GM19463 (cell line): Measurements from ENCODE around the gene S100A10.

Source experiments
- ATAC-seq: cut with Tn5 transposase; IDR thresholded peaks from one replicate; pipeline ENCODE4 v1.9.1; 2021; ENCODE audit warnings: mild to moderate bottlenecking, moderate library complexity; ENCODE audit not compliant: unreplicated experiment

Gene S100A10

GRCh38 chr1:151993734-151994496 lies at the start of gene S100A10:
Gene S100A10, minus strand, starts transcription at chr1:151993859. Its CDS starts 7,629 bp downstream, at chr1:151986230.
- ATAC-seq = no peak

- no peak for ATAC-seq
These were observed 48.4 kb upstream of the S100A10 start for GRCh38 chr1:152042030-152042429.

DNA sequence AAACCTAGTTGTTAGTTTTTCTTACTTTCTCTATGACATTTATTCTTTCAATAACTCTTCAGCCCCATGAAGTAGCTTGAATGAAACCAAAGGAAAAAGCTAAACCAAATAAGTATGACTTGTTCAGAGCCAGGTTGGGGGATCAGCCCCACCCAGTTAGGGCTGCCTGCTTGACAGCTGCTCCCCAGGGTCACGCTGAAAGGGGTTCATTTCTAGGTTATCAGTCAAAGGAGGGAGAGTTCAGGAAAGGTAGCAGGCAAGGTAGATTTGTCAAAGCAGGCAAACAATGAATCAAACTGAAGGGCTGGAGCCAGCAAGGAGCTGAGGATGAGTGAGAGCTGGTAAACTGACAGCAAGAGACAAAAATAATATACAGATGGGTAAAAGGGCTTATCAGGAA lies 46.2 kb upstream of the S100A10 start:
- no peak for ATAC-seq

GRCh38 chr1:152039461-152039860 lies 45.8 kb upstream of the S100A10 start:
- no peak for ATAC-seq

GRCh38 chr1:152038871-152039270 lies 45.2 kb upstream of the S100A10 start:
- ATAC-seq = no peak

DNA sequence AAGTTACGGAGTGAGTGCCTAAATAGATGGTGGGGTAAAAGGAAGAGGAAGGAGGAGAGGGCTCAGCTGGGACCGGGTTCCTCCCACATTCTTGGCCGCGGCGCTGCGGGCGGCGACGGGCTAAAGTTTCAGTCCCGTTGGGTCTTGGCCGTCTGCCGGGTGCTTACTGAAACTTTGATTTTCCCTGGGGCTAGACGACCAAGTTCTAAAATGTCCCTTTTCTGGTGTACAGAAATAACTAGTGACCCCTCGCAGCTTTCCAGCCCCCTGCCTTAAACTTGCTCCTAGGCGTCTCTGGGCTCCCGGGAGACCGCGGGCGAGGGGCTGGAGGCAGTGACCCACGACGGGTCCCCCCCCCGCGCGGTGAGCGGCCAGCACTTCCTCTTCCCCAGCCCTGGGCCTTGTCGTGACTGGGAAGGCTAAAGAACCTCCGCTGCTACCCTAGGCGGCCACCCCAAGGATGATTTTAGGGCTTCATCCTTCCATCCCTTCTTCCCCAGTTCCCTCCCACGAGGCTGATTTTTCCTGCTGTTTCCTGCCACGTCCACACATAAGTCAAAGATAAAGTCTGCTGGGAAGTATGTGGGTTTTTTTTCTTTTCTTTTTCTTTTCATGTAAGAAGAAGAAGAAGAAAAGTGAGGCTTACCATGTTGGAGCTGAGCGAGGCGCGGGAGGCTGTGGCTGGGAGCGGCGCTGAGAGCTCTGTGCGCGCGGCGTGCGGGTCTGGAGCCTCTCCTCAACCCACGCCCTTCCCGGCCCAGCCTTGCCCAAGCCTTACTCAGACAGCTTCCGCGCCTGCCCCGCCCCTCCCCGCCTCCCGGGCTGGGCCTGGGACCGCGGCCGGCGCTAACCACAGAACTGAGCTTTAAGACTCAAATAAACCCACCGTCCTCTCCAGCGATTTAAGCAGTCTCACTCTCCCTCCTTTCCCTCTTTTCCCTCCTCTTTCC lies 42.9 kb upstream of the S100A10 start, which contains the start of gene S100A11:
Gene S100A11 (minus strand): TSS at position 738 of the 950 bp plus-strand sequence. CDS start 89 bp downstream, at position 649.
- peak; percentile 75 for ATAC-seq

DNA sequence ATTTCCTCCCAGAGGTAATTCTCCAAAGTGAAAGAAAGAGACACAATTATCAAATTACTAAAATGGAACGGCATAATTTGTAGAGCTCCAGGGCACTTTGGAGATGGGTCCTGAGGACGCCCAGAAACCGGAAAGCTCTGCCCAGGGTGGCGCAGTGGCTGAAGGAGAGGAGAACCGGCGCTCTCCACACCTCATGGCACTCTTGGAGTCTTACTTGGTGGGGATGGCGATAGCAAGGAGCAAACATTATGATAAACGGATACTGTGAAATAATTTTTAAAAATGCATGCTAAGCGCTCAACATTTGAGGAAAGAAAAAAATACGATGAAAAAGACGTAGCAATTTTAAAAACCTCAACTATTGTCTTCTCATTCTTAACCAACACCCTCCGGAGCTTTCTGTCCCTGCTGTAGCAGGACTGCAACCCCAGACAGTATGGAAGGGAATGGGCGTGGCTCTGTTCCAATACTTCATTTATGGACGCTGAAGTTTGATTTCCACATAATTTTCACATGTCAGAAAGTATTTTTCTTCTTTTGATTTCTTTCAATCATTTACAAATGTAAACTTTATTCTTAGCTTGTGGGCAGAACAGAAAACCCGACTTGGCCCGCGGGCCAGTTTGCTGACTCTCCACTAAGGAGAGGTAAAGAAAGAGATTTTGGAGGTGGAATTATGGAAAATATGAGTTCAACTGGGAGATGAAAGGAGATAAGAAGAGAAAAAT lies 42.0 kb upstream of the S100A10 start:
- no peak for ATAC-seq

DNA sequence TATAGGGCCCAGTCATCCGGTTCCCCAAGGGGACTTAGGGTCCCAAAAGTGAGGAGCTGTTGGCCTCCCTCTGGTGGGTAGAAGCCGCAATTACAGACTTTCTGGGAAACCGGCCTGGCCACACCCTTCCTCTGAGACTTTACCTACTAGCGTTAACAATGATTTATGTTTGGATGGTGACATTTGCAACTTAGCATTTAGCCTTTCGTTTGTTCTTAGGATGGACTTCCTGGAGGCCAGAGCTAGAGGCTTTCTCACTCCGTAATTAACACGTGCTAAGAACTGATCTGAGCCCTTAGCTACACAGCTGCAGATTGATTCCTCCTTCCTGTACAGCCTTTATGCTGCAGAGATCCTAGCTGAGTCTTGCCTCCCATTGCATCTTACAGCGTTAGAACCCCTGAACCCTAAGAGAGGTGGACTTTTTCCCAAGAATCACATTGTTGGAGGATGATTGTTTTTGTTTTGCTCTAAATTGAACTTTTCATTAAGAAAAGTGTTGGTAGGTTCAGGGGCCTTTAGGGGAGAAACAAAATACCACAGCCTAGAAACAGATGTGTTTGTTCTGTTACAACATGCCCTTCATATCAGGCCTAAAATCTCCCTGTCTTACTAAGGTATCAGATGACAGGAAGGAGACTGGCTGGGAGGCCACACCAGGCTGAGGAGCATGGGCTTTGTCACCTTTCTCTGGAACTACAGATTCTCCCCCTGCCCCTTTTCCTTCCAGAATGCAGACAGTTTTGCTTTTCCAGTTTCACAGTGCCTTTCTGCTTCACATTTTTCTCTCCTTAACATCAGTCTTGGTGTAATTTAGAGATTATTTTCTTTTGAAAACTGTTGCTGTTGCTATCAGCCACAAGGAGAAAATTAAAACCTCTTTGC lies 41.2 kb upstream of the S100A10 start:
- peak; percentile 40 for ATAC-seq

- ATAC-seq = peak; percentile 2
These were observed 40.6 kb upstream of the S100A10 start for GRCh38 chr1:152034324-152034653.

- ATAC-seq = no peak
These were observed 36.2 kb upstream of the S100A10 start for GRCh38 chr1:152029929-152030211.

- no peak for ATAC-seq
These were observed 35.7 kb upstream of the S100A10 start for GRCh38 chr1:152029144-152029928.

GRCh38 chr1:152026895-152027294 lies 33.2 kb upstream of the S100A10 start:
- no peak for ATAC-seq

GRCh38 chr1:152024223-152024622 lies 30.6 kb upstream of the S100A10 start:
- ATAC-seq = no peak

DNA sequence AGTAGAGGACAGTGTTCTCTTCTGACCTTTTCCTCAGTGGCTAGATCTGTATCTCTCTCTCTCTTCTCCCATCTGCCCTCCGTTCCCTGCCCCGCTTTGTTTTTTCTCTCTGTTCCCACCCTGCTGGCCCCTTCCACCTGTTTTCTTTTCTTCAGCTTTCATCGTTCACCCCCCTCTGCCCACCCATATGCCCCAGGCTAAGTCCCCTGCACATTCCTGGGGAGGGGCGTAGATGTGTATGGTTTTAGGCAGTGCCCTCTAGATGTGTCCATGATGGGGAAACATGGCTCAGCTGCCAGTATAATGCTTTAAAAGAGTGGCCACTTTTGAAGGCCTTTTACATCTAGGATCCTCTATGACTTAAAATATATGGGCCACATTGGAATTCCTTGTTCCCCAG lies 29.6 kb upstream of the S100A10 start:
- ATAC-seq = no peak

GRCh38 chr1:152022474-152022873 lies 28.8 kb upstream of the S100A10 start:
- ATAC-seq = no peak

DNA sequence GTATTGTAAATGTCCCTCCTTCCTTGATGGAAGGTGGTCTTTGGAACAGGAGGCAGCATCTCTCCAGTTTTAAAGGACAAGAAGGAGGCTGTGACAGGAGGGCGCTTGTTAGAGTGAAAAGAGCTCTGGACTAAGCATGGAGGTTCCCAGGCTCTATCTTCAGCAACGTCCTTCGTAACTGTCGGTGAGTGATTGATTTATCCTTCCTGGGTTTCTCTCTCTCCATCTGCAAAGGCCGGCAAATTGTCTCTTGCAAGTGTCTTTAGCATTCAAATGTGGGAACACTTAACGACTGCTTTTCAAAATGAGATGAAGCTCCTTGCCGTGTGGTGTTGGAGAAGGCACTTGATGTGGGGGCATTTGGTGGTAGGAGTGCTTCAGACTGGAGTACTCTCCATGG lies 27.9 kb upstream of the S100A10 start:
- ATAC-seq = no peak

GRCh38 chr1:152020849-152021248 lies 27.2 kb upstream of the S100A10 start:
- ATAC-seq = no peak

DNA sequence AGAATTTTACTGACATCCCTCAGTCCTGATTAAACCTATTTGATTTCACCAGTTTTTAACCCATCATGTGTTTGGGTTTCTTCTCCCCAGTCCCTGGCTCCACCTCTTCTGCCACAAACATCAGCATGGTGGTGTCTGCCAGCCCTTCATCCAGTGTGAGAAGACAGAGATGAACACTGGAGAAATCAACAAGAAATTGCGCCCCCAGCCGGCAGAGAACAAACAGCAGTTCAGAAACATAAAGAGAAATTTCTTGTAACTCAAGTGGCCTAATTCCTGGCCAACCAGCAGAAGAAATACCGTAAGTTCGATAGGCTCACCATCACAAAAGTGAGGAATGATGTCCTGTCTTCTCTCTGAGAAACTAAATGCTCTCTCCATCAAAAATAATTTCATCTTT lies 24.9 kb upstream of the S100A10 start:
- no peak for ATAC-seq

GRCh38 chr1:152015766-152016165 lies 22.1 kb upstream of the S100A10 start:
- ATAC-seq = no peak

GRCh38 chr1:152014943-152015342 lies 21.3 kb upstream of the S100A10 start:
- ATAC-seq = no peak
